Right lobe of liver (tissue), 6 donors: Measurements from ENCODE around the gene AKR1C1. TPM values are rescaled to one million over a fixed set of nuclear protein-coding genes. Genes with fewer than 3 reads are reported as not detected.
A peak's percentile ranks its signal among the peaks of the same experiment; 100 is the strongest.
"Not testable (repeated sequence)": the region's sequence is repeated elsewhere in the genome, so short reads cannot be mapped to it uniquely, and the experiment has no call there.

Experiments used
- ATAC-seq, 4 donors: fragments of 200-7000 bp; cut with Tn5 transposase; one replicate each; pipeline ENCODE4 v1.9.1; 2020; ENCODE audit warnings: mild to moderate bottlenecking in 4 of 4, moderate library complexity in 4 of 4
- DNase-seq, 3 donors: peaks; one replicate each; pipeline ENCODE4 v3.0.0-alpha.2; 2020
- H3K27ac ChIP-seq, 3 donors: fragments of 200-600 bp; one replicate each; pipeline ENCODE4 v1.8.0; 2022
- H3K27me3 ChIP-seq, 2 donors: fragments of 200-600 bp; one replicate each; pipeline ENCODE4 v1.8.0; 2022
- H3K36me3 ChIP-seq, 4 donors: fragments of 200-600 bp; sonication (generic) in 1 of 4; one replicate each; pipeline versions ENCODE4 v1.5.1 to v1.8.0; 2017 to 2022; ENCODE audit warnings: control low read depth in 1 of 4
- H3K4me1 ChIP-seq, 4 donors: fragments of 200-600 bp; sonication (generic) in 1 of 4; one replicate each; pipeline versions ENCODE4 v1.5.1 to v1.8.0; 2017 to 2022; ENCODE audit warnings: control low read depth in 1 of 4
- H3K4me3 ChIP-seq, 3 donors: fragments of 200-600 bp; one replicate each; pipeline ENCODE4 v1.8.0; 2022
- H3K9me3 ChIP-seq, 4 donors: fragments of 200-600 bp; sonication (generic) in 1 of 4; one replicate each; pipeline versions ENCODE4 v1.5.1 to v1.8.0; 2017 to 2022; ENCODE audit warnings: control low read depth in 1 of 4
- CTCF ChIP-seq, 4 donors: fragments of 200-600 bp in 3 of 4; fragments of 450-650 bp in 1 of 4; IDR thresholded peaks; one replicate each; pipeline versions ENCODE4 v1.5.1 to v1.8.0; 2016 to 2022; ENCODE audit warnings: antibody characterized with exemption in 4 of 4, mild to moderate bottlenecking in 2 of 4
- POLR2A ChIP-seq: fragments of 450-650 bp; IDR thresholded peaks from one replicate; pipeline ENCODE4 v1.6.1; 2017; ENCODE audit warnings: antibody characterized with exemption, mild to moderate bottlenecking
- WGBS: methylation state at CpG from one replicate; pipeline ENCODE4 v1.1.6; 2018; ENCODE audit warnings: low coverage, low lambda C conversion rate; ENCODE audit not compliant: insufficient coverage; ENCODE audit errors: missing lambda C conversion rate; 5-methylcytosine and 5-hydroxymethylcytosine counted together
- intact Hi-C, 2 donors: fragments of 100-400 bp; cut with DNase I; formaldehyde crosslinking; loops; one replicate each; pipeline versions ENCODE4 v1.11.2 to v1.14.1; 2022
- total RNA-seq, 6 experiments: library from RNA; depleted of rRNA in 2 of 6; stranded (reverse); fragments of >200 nt in 2 of 6; fragmentation: NEBNext Ultra II Directional in 3 of 6; extraction: Animal tissue kit (Norgen Biotek cat#: 25700) in 3 of 6; gene quantifications; one replicate each; pipeline versions ENCODE4 v1.1.0 to v1.2.4, GENCODE V29; 2016 to 2023
- donor health status: DM: no; HTN: yes; CAD: no.
- donor health status: DM: no; HTN: no; CAD: no.
- donor health status: DM: no; HTN: no; CAD: no.
- donor health status: DM: no; HTN: yes; CAD: no.
- donor health status: DM: no; HTN: yes; CAD: no.

AKR1C1 gene
- total RNA-seq, 6 experiments from 2014 or later, result 347 to 1,090 (median 533) TPM

DNA sequence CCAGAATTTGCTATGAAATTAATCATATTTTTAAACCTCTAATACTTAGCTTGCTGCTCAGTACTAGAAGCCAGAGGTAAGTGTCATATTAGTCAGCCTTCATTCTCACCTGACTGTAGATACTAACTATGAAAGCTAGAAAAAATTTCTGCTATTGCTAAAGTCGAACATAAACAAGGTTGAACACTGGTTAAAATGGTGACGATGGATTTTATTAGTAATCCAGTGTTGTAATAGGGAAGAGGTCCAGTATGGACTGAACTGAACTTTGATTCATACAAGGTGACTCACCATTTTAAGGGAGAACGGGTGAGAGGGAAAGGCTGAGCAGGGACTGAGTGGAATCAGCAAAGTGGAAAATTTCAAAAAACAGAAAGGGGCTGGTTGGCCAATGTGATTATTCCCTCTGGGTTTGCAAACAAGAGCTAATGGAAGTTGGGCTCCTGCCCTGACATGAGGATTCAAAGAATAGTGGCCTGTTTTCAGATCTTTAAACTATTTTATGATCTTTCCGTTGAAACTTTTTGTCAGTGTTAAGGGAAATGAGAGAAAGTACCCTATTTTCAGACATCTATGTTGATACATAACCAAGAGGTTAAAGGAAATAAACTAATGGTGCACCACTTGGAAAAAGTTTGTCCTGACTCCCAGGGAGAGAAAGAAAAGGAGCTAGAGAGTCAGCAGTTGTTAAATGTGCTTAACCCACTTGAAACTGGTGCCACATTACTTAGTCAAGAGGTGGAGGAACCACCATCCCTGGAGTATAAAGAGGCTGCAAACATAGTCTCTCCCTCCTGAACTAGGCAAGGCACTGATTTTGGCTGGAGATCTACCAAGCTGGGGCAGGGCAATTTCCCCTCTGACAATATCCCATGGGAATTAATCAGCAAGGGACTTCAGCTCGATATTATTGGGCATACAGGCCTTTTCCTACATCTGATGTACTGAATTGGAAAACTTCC lies 15.3 kb upstream of the AKR1C1 start:
- TF ChIP-seq POLR2A (peak; percentile 70), CTCF (IDR thresholded peaks at IDR 0.05) (no peak)
- Histone ChIP-seq H3K4me1 (peaks cover 0 to 59% (median 11%) of the 10 kb centered on the region in 4 donors), H3K9me3 (no peaks in the 10 kb centered on the region), H3K27me3 (no peaks in the 10 kb centered on the region), H3K27ac (peak overlapping the region; percentile 79 to 98 (median 96)), H3K36me3 (no peaks in the 10 kb centered on the region), H3K4me3 (no peak overlapping the region)
- WGBS, result 33% methylated on average over 5 of the region's 5 CpGs
- DNase-seq, result peak in 1 of 3 donors; percentile 72
- intact Hi-C loops, result no loop called here
- ATAC-seq, result peak; percentile 70 to 90 (median 82)

DNA sequence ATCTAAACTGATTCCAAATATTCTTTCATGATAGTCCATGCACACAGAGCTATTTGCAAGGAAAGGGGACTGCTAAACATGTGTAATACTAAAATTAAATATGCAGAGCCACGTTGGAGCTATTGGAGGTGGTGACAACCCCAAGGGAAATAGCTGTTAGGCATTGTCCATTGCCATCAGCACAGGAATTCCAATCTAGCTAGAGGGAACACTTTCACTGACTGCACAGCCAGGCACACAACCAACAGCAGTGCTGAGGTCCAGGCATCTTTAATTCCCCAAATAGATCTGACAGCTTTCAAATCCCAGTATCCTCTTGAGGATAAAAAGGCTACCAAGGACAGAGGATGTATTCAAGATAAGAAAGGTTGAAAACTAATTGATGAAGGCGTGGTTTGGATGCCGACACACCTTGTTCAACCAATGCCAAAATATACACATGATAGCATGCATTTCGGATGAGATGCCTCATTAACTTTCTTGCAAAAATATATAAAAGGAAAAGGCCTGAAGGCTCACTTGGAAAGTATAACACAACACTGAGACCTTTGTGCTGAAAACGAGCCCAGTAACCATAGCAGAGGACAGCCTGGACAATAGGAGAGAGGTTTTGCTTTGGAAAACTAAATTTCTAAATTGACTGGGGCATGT lies 11.6 kb upstream of the AKR1C1 start:
- ATAC-seq, H3K4me3 ChIP-seq, H3K27me3 ChIP-seq, H3K36me3 ChIP-seq, intact Hi-C loops, H3K27ac ChIP-seq, DNase-seq, H3K9me3 ChIP-seq: not testable (repeated sequence)
- peaks cover 0 to 24% (median 4%) of the 10 kb centered on the region in 4 donors for H3K4me1 ChIP-seq
- 76% methylated on average over 5 of the region's 5 CpGs for WGBS

- TF ChIP-seq POLR2A (no peak), CTCF (IDR thresholded peaks at IDR 0.05) (no peak)
- H3K36me3 ChIP-seq, result no peaks in the 10 kb centered on the region
- no peak overlapping the region for H3K27ac ChIP-seq
- no peak for DNase-seq
- H3K27me3 ChIP-seq, result no peaks in the 10 kb centered on the region
- H3K4me3 ChIP-seq, result no peak overlapping the region
- peaks cover 0 to 17% (median 2%) of the 10 kb centered on the region in 4 donors for H3K4me1 ChIP-seq
- intact Hi-C loops, result no loop called here
- no peak for ATAC-seq
- H3K9me3 ChIP-seq, result no peaks in the 10 kb centered on the region
Observed at GRCh38 chr10:4953405-4953804, 9.8 kb upstream of the AKR1C1 start.

GRCh38 chr10:4956088-4956487 lies 7.1 kb upstream of the AKR1C1 start:
- DNase-seq, H3K27me3 ChIP-seq, intact Hi-C loops, H3K4me3 ChIP-seq, H3K4me1 ChIP-seq, H3K9me3 ChIP-seq, H3K27ac ChIP-seq, H3K36me3 ChIP-seq: not testable (repeated sequence)
- peak in 1 of 4 donors; percentile 14 for ATAC-seq
- 95% methylated on average over 3 of the region's 7 CpGs for WGBS

DNA sequence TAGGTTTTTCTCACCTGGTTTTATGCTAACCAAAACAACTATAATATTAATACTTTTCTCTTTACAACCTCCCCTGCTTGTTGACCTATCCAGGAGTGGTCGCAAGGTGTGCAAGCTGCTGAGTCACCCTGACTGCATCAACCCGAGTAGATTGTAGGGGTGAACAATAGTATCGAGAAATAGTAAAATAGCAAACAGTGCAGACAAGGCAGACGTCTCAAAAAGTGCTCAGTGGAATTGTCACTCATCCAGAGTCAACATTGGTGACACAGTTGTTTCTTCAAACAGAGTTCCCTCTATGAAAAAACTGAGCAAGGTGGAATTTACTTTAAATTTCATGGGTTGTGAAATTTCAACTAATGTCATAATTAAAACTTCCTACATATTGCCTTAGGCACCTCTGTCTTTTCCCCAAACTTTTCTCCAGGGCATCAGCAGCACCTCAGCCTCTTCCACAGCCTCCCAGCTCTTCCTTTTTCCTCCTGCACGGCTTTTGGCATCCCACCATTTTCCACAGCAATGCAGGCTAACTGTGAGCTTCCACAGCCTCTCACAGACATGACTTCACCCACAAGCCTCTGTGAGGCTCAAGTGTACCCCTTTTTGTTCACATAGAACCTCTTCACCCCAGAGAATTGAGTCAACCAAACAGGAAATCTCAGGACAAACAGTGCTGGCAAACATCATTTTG lies 6.1 kb upstream of the AKR1C1 start:
- 37% methylated on average over 5 of the region's 5 CpGs for WGBS
- peak; percentile 90 to 94 (median 91) for ATAC-seq
- peak in 1 of 3 donors; percentile 25 for DNase-seq

GRCh38 chr10:4961558-4961957 lies 1.7 kb upstream of the AKR1C1 start:
- H3K27ac ChIP-seq, DNase-seq, H3K27me3 ChIP-seq, H3K4me3 ChIP-seq, H3K9me3 ChIP-seq, ATAC-seq, intact Hi-C loops, H3K36me3 ChIP-seq: not testable (repeated sequence)
- WGBS, result 94% methylated on average over 11 of the region's 11 CpGs
- peaks cover 0 to 12% (median 4%) of the 10 kb centered on the region in 4 donors for H3K4me1 ChIP-seq

More for the DNA sequence above, 6.1 kb upstream of the AKR1C1 start:
- peak overlapping the region in 2 of 3 donors; percentile 19 to 74 for H3K27ac ChIP-seq
- H3K36me3 ChIP-seq, H3K27me3 ChIP-seq, intact Hi-C loops, H3K9me3 ChIP-seq, H3K4me3 ChIP-seq, H3K4me1 ChIP-seq: not testable (repeated sequence)

DNA sequence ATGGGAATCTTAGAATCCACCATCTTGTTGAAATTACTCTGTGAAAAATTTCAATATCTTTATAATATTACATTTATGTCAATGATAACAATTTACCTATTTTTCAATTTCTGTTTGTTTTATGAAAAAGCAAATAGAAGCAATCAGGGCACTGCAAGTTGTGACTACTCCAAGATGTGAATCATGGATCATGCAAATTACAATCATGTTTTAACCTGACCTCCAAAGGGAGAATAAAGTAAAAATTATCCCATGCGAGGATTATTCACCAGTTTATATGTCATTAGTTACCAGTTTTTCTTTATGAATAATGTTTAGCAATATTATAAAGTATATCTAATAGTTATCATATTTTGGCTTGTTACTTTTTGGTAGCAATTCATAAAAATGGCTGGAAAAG lies 907 bp upstream of the AKR1C1 start:
- H3K9me3 ChIP-seq, H3K27me3 ChIP-seq, intact Hi-C loops, DNase-seq, H3K4me3 ChIP-seq, ATAC-seq: not testable (repeated sequence)
- Histone ChIP-seq H3K36me3 (peaks cover 0 to 12% (median 1%) of the 10 kb centered on the region in 4 donors), H3K27ac (peak overlapping the region in 1 of 3 donors; percentile 47), H3K4me1 (peaks cover 0 to 12% (median 4%) of the 10 kb centered on the region in 4 donors)
- WGBS, result 33% methylated on average over 1 of the region's 1 CpG

GRCh38 chr10:4963815-4964154 lies 570 bp downstream of the AKR1C1 start:
- WGBS, result 20% methylated on average over 3 of the region's 4 CpGs

DNA sequence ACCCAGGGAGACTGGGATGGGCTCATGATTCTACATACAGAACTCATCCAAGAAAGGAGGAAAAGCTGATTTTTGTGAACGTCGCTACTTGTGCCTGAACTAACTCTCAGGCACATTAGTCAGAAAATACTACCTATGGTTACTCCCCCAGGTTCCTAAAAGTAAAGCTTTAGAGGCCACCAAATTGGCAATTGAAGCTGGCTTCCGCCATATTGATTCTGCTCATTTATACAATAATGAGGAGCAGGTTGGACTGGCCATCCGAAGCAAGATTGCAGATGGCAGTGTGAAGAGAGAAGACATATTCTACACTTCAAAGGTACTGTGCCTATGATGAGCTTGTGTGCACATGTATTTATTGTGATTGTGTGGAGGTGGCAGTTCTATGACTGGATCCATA lies 2.5 kb downstream of the AKR1C1 start:
- H3K9me3 ChIP-seq, ATAC-seq, DNase-seq, intact Hi-C loops, H3K27me3 ChIP-seq, H3K4me1 ChIP-seq: not testable (repeated sequence)
- Histone ChIP-seq H3K27ac (peak overlapping the region in 2 of 3 donors; percentile 85 to 86), H3K36me3 (peaks cover 0 to 40% (median 13%) of the 10 kb centered on the region in 4 donors), H3K4me3 (peak overlapping the region; percentile 30 to 60 (median 49))
- WGBS, result 83% methylated on average over 2 of the region's 4 CpGs

More at GRCh38 chr10:4963815-4964154, 570 bp downstream of the AKR1C1 start:
- peak overlapping the region; percentile 59 to 86 (median 85) for H3K27ac ChIP-seq
- H3K27me3 ChIP-seq, DNase-seq, H3K4me1 ChIP-seq, intact Hi-C loops, H3K9me3 ChIP-seq: not testable (repeated sequence)
- H3K36me3 ChIP-seq, result peaks cover 0 to 25% (median 5%) of the 10 kb centered on the region in 4 donors
- ATAC-seq, result peak; percentile 4 to 70 (median 52)
- H3K4me3 ChIP-seq, result peak overlapping the region; percentile 30 to 60 (median 49)
